H1 (cell line): ENCODE measurements around the gene CDC42EP3. TPM values are rescaled to one million over a fixed set of nuclear protein-coding genes. Genes with fewer than 3 reads are reported as not detected.

Experiments
- CTCF ChIA-PET: fragments of 300-600 bp; sonication (Branson Sonifier 250); formaldehyde crosslinking; loops from one replicate; lab custom pipeline; 2021; ENCODE audit not compliant: partially characterized antibody; lab: Charles Lee
- POLR2A ChIA-PET: fragments of 300-600 bp; sonication (Branson Sonifier 250); formaldehyde crosslinking; loops from one replicate; lab custom pipeline; 2021; ENCODE audit warnings: inconsistent platforms; ENCODE audit not compliant: partially characterized antibody; lab: Charles Lee
- DNase-seq, 2 experiments: peaks; one replicate each; pipeline versions ENCODE4 v3.0.0 to v3.0.0-alpha.2; 2010 to 2022; ENCODE audit warnings: low spot score in 2 of 2, low read depth in 1 of 2, mixed read lengths in 1 of 2
- FAIRE-seq: peaks from 2 replicates; lab custom pipeline; 2011; peaks lifted over from hg19 to GRCh38; lab: Jason Lieb, UNC
- H2AFZ ChIP-seq: 2 replicates; pipeline ENCODE4 v1.8.1; 2012; ENCODE audit warnings: low read length, inconsistent platforms
- H2AK5ac ChIP-seq: 2 replicates; pipeline ENCODE4 v1.6.1; 2013; ENCODE audit warnings: low read depth, low read length
- H2BK120ac ChIP-seq: replicated peaks from 2 replicates; pipeline ENCODE3; 2013; ENCODE audit warnings: low read depth, low read length, inconsistent platforms
- H2BK12ac ChIP-seq: 2 replicates; pipeline ENCODE4 v1.6.1; 2013; ENCODE audit warnings: low read depth, low read length
- H2BK15ac ChIP-seq: 2 replicates; pipeline ENCODE4 v1.6.1; 2013; ENCODE audit warnings: low read length
- H2BK20ac ChIP-seq: 2 replicates; pipeline ENCODE4 v1.6.1; 2013; ENCODE audit warnings: low read length
- H2BK5ac ChIP-seq: 2 replicates; pipeline ENCODE4 v1.6.1; 2013; ENCODE audit warnings: low read depth, low read length
- H3K14ac ChIP-seq: 2 replicates; pipeline ENCODE4 v1.6.1; 2013; ENCODE audit warnings: inconsistent platforms; ENCODE audit not compliant: insufficient read length
- H3K18ac ChIP-seq: 2 replicates; pipeline ENCODE4 v1.6.1; 2013; ENCODE audit warnings: low read length; ENCODE audit errors: extremely low read depth
- H3K23ac ChIP-seq: 2 replicates; pipeline ENCODE4 v1.6.1; 2013; ENCODE audit warnings: inconsistent platforms; ENCODE audit not compliant: insufficient read length
- H3K23me2 ChIP-seq: 2 replicates; pipeline ENCODE4 v1.6.1; 2013; ENCODE audit warnings: low read depth, low read length
- H3K27ac ChIP-seq: 2 replicates; pipeline ENCODE4 v1.6.1; 2011; ENCODE audit warnings: low read depth, low read length, inconsistent platforms
- H3K27me3 ChIP-seq, 4 experiments: replicated peaks in 1 of 4; 1 replicate in 1 of 4; 2 replicates in 3 of 4; pipeline versions ENCODE4 v1.6.1 to v1.8.1; 2011 to 2013; ENCODE audit warnings: low read length in 3 of 4, mild to moderate bottlenecking in 3 of 4, inconsistent platforms in 2 of 4, mixed read lengths in 2 of 4, moderate library complexity in 1 of 4; ENCODE audit not compliant: control insufficient read depth in 3 of 4, insufficient read depth in 3 of 4; ENCODE audit errors: extremely low read depth in 1 of 4
- H3K36me3 ChIP-seq, 4 experiments: 2 replicates each; pipeline versions ENCODE4 v1.6.1 to v1.8.1; 2011 to 2013; ENCODE audit warnings: mild to moderate bottlenecking in 4 of 4, low read length in 3 of 4, moderate library complexity in 2 of 4, control low read depth in 1 of 4, inconsistent platforms in 1 of 4; ENCODE audit not compliant: insufficient read depth in 4 of 4, control insufficient read depth in 2 of 4
- H3K4ac ChIP-seq: replicated peaks from 2 replicates; pipeline ENCODE3; 2013; ENCODE audit warnings: low read length, low read depth, mixed read lengths, inconsistent platforms; ENCODE audit not compliant: insufficient read length
- H3K4me1 ChIP-seq, 4 experiments: replicated peaks in 1 of 4; 1 replicate in 1 of 4; 2 replicates in 3 of 4; pipeline versions ENCODE4 v1.6.1 to v1.8.1; 2011 to 2013; ENCODE audit warnings: low read length in 3 of 4, inconsistent platforms in 2 of 4, mixed read lengths in 1 of 4; ENCODE audit not compliant: insufficient read depth in 4 of 4, control insufficient read depth in 3 of 4
- H3K4me2 ChIP-seq, 2 experiments: 2 replicates each; pipeline versions ENCODE4 v1.6.1 to v1.8.1; 2011 to 2013; ENCODE audit warnings: low read depth in 2 of 2, low read length in 2 of 2, control low read depth in 1 of 2, inconsistent platforms in 1 of 2, mild to moderate bottlenecking in 1 of 2; ENCODE audit not compliant: insufficient read depth in 1 of 2
- H3K4me3 ChIP-seq, 4 experiments: fragments of 200-600, 300-600 bp in 1 of 4; sonication (generic), shearing (Covaris generic), sonication (Bioruptor Twin) in 1 of 4; 2 replicates each; pipeline versions ENCODE4 v1.5.1 to v1.8.1; 2011 to 2016; ENCODE audit warnings: low read length in 4 of 4, low read depth in 3 of 4, control low read depth in 2 of 4, inconsistent platforms in 2 of 4, mild to moderate bottlenecking in 2 of 4, mixed read lengths in 1 of 4, moderate library complexity in 1 of 4; ENCODE audit not compliant: insufficient read depth in 2 of 4; ENCODE audit errors: extremely low read depth in 1 of 4
- H3K56ac ChIP-seq: replicated peaks from 2 replicates; pipeline ENCODE3; 2013; ENCODE audit warnings: low read depth, mild to moderate bottlenecking, mixed read lengths, low read length, inconsistent platforms; ENCODE audit not compliant: insufficient read length
- H3K79me1 ChIP-seq: 2 replicates; pipeline ENCODE4 v1.6.1; 2013; ENCODE audit warnings: low read depth, low read length, control low read depth
- H3K79me2 ChIP-seq, 2 experiments: 2 replicates each; pipeline versions ENCODE4 v1.6.1 to v1.8.1; 2012 to 2013; ENCODE audit warnings: low read length in 2 of 2, mild to moderate bottlenecking in 2 of 2, inconsistent platforms in 1 of 2; ENCODE audit not compliant: insufficient read depth in 2 of 2, control insufficient read depth in 1 of 2
- H3K9ac ChIP-seq, 4 experiments: replicated peaks in 1 of 4; 1 replicate in 1 of 4; 2 replicates in 3 of 4; pipeline versions ENCODE4 v1.6.1 to v1.8.1; 2011 to 2013; ENCODE audit warnings: low read depth in 3 of 4, low read length in 3 of 4, control low read depth in 2 of 4, mild to moderate bottlenecking in 2 of 4, moderate library complexity in 2 of 4, inconsistent platforms in 1 of 4; ENCODE audit errors: extremely low read depth in 1 of 4
- H3K9me3 ChIP-seq, 2 experiments: 2 replicates each; pipeline versions ENCODE4 v1.6.1 to v1.8.1; 2012 to 2013; ENCODE audit warnings: mild to moderate bottlenecking in 2 of 2, moderate library complexity in 2 of 2, control low read depth in 1 of 2, inconsistent platforms in 1 of 2, low read depth in 1 of 2, low read length in 1 of 2, mixed read lengths in 1 of 2; ENCODE audit not compliant: insufficient read depth in 2 of 2
- H4K20me1 ChIP-seq, 2 experiments: replicated peaks in 1 of 2; 2 replicates each; pipeline versions ENCODE3 to v1.8.1; 2011 to 2013; ENCODE audit warnings: inconsistent platforms in 2 of 2, low read length in 2 of 2, mild to moderate bottlenecking in 1 of 2; ENCODE audit not compliant: insufficient read depth in 2 of 2, control insufficient read depth in 1 of 2
- H4K5ac ChIP-seq: 2 replicates; pipeline ENCODE4 v1.6.1; 2013; ENCODE audit warnings: low read length, low read depth, mixed read lengths, inconsistent platforms; ENCODE audit not compliant: insufficient read length
- H4K8ac ChIP-seq: 2 replicates; pipeline ENCODE4 v1.8.0; 2013; ENCODE audit warnings: mild to moderate bottlenecking, moderate library complexity, low read length, inconsistent platforms; ENCODE audit not compliant: insufficient read depth; ENCODE audit errors: extremely low read depth
- H4K91ac ChIP-seq: replicated peaks from 2 replicates; pipeline ENCODE3; 2013; ENCODE audit warnings: low read length, mixed read lengths, inconsistent platforms; ENCODE audit not compliant: insufficient read length
- ASH2L ChIP-seq: fragments of 200-600, 300-600 bp; sonication (generic); IDR thresholded peaks from one replicate; pipeline ENCODE4 v1.7.1; 2017; ENCODE audit warnings: low read length
- FOSL1 ChIP-seq: IDR thresholded peaks from 2 replicates; pipeline ENCODE4 v1.6.1; 2011; ENCODE audit warnings: mild to moderate bottlenecking, low read depth, low read length, moderate library complexity; ENCODE audit not compliant: insufficient read depth
- NANOG ChIP-seq: IDR thresholded peaks from 2 replicates; pipeline ENCODE4 v1.6.1; 2011; ENCODE audit warnings: low read length, low read depth, mild to moderate bottlenecking, inconsistent platforms; ENCODE audit not compliant: insufficient read depth, poor library complexity, severe bottlenecking
- SIN3A ChIP-seq, 2 experiments: IDR thresholded peaks in 1 of 2; conservative IDR thresholded peaks in 1 of 2; 2 replicates each; pipeline ENCODE4 v1.6.1; 2011 to 2012; ENCODE audit warnings: low read length in 2 of 2, improper control_type of control experiment in 1 of 2, low read depth in 1 of 2, mild to moderate bottlenecking in 1 of 2
- WGBS, 2 experiments: shearing (Covaris generic) in 1 of 2; methylation state at CpG; one replicate each; pipeline versions ENCODE4 v1.1.6 to v1.1.7; 2013 to 2015; ENCODE audit warnings: low lambda C conversion rate in 2 of 2, mixed read lengths in 2 of 2, inconsistent platforms in 1 of 2, low coverage in 1 of 2, missing lambda C conversion rate in 1 of 2; ENCODE audit not compliant: insufficient replicate concordance in 2 of 2, insufficient coverage in 1 of 2, insufficient read length in 1 of 2; ENCODE audit errors: extremely low coverage in 1 of 2, missing lambda C conversion rate in 1 of 2; 5-methylcytosine and 5-hydroxymethylcytosine counted together
- polyA plus RNA-seq, 7 experiments: library from polyadenylated mRNA; depleted of rRNA in 3 of 7; stranded (reverse) in 5 of 7; unstranded in 2 of 7; fragments of >200 nt in 5 of 7; fragments of 200-250 nt in 2 of 7; gene quantifications; 1 replicate in 5 of 7; 2 replicates in 1 of 7; 4 replicates in 1 of 7; pipeline versions ENCODE4 v1.2.1 to v1.2.3, GENCODE V29; 2011 to 2013; ENCODE audit warnings: missing spikeins in 2 of 7, mixed read lengths in 2 of 7
- total RNA-seq: library from RNA; stranded (reverse); fragmentation: NEBNext Ultra II Directional; extraction: Animal tissue kit (Norgen Biotek cat#: 25700); gene quantifications from 2 replicates; pipeline ENCODE4 v1.2.1, GENCODE V29; 2021

CDC42EP3 gene
- total and polyA plus RNA-seq, 2 of the 8 experiments (the other 6 are each of a cell fraction or from before 2014, with no cell fraction given): 18.4 to 24.7 TPM

DNA sequence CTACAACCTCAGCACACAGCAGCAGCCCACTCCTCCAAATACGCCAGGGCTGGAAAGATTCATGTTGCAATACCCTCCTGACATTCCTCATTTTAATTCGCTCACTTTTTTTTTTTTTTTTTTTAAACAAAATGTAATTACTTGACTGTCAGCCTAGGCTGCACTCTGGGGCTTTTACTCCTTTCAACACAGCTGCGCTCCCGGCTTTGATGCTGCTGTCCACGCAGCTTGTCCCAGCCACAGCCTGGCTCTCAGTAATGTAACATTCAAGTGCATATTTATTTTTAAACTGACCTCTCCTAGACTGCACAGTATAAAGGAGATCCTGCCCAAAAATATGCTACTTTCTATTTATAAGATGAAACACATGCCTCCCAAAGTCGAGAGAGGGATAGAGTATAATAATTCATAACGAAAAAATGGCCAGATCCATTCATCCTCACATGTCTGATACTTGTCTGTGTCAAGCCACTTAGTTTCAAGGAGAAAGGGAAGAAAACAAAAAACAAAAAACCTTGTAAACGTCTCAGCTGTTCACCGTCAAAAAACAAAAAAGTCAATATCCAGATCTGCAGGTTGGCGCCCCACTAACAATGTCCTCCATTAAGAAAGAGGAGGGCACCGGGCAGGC, 949 bp downstream of the CDC42EP3 start:
- H3K23ac ChIP-seq: no peak overlapping the region
- H3K23me2 ChIP-seq: peaks cover 10% of the 10 kb centered on the region
- FAIRE-seq (no peak), DNase-seq (no peak)
- no peak overlapping the region for H2BK5ac ChIP-seq
- H4K91ac ChIP-seq: peak overlapping the region; percentile 13
- no peaks in the 10 kb centered on the region for H3K27me3 ChIP-seq
- H3K4me1 ChIP-seq: peaks cover 2 to 8% (median 6%) of the 10 kb centered on the region in 4 experiments; a peak in 5 of 7 replicates
- H4K20me1 ChIP-seq: peaks cover 2 to 18% of the 10 kb centered on the region in 2 experiments
- no peaks in the 10 kb centered on the region; the same call in 1 of the 2 replicates for H3K79me1 ChIP-seq
- no peaks in the 10 kb centered on the region for H3K9me3 ChIP-seq
- peak; percentile 17 for TF ChIP-seq ASH2L
- no peak for TF ChIP-seq NANOG
- TF ChIP-seq SIN3A (conservative IDR thresholded peaks at IDR 0.05 in 1 of 2, IDR thresholded peaks at IDR 0.05 in 1 of 2; ENCODE audit: low read depth in 1 of 2, low read length in 2 of 2): 0 out of 4 replicates have a peak, but pooled peaks of 1 of the 2 experiments have one; percentile 12
- no peak for TF ChIP-seq FOSL1
- peaks cover 8 to 57% of the 10 kb centered on the region in 2 experiments for H3K79me2 ChIP-seq
- no peak overlapping the region for H2AK5ac ChIP-seq
- no peak overlapping the region for H4K5ac ChIP-seq
- no peak overlapping the region for H3K18ac ChIP-seq
- no peak overlapping the region for H4K8ac ChIP-seq
- H3K56ac ChIP-seq: peak overlapping the region; percentile 13
- 12% methylated on average over 11 of the region's 11 CpGs; no CpG with 5 or more reads in 1 of the 2 experiments for WGBS, 2 experiments
- POLR2A ChIA-PET: interaction anchor here (0.6 to 2.5 kb wide), 9 partner anchors 8 to 411 kb away, joined by 3 to 18 read pairs (median 4); no protein-coding TSS in a partner anchor
- no peak overlapping the region for H2BK20ac ChIP-seq
- CTCF ChIA-PET: interaction anchor here (0.8 to 2.3 kb wide), 9 partner anchors 13 to 274 kb away, joined by 3 to 12 read pairs (median 3); no protein-coding TSS in a partner anchor
- peak overlapping the region; percentile 77 to 98 (median 81) for H3K4me3 ChIP-seq
- H3K4ac ChIP-seq: peak overlapping the region; percentile 40
- no peak overlapping the region for H2AFZ ChIP-seq
- no peak overlapping the region for H2BK120ac ChIP-seq
- H3K36me3 ChIP-seq: 0 out of 8 replicates have a peak, but pooled peaks cover 0 to 3% (median 0%) of the 10 kb centered on the region in 4 experiments
- no peak overlapping the region for H3K27ac ChIP-seq
- no peak overlapping the region for H2BK15ac ChIP-seq
- H3K9ac ChIP-seq: peak overlapping the region in 2 of 4 experiments; percentile 47 to 66; a peak in 4 of 7 replicates
- no peak overlapping the region for H3K14ac ChIP-seq
- H3K4me2 ChIP-seq: peak overlapping the region; percentile 68 to 89
- no peak overlapping the region for H2BK12ac ChIP-seq
